Measurements from ENCODE around the gene SUFU.

The SUFU gene

DNA sequence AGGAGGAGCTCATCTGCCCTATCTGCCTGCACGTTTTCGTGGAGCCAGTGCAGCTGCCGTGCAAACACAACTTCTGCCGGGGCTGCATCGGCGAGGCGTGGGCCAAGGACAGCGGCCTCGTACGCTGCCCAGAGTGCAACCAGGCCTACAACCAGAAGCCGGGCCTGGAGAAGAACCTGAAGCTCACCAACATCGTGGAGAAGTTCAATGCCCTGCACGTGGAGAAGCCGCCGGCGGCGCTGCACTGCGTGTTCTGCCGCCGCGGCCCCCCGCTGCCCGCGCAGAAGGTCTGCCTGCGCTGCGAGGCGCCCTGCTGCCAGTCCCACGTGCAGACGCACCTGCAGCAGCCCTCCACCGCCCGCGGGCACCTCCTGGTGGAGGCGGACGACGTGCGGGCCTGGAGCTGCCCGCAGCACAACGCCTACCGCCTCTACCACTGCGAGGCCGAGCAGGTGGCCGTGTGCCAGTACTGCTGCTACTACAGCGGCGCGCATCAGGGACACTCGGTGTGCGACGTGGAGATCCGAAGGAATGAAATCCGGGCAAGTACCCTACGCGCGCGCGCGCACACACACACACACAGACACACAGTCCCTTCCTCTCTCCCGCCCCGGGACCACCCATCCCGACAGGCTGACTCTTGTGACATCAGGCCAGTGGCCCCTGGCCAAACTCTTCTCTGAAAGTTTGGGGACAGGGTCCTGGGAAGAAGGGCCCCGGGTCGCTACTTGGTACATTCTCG is 141.0 kb downstream of the SUFU start:
- DNase-seq (ENCODE audit: insufficient read length, low spot score) (no peak), FAIRE-seq (no peak)
- no peak for TF ChIP-seq POLR2AphosphoS5 (IDR thresholded peaks at IDR 0.05; ENCODE audit: low read depth, low read length)
- TF ChIP-seq POLR2A (IDR thresholded peaks at IDR 0.05; ENCODE audit: low read depth, low read length): no peak
- no peak for TF ChIP-seq SPI1 (IDR thresholded peaks at IDR 0.05; ENCODE audit: low read depth, low read length)
- TF ChIP-seq TAF1 (IDR thresholded peaks at IDR 0.05; ENCODE audit: low read depth, low read length): no peak
- TF ChIP-seq POU2F2 (IDR thresholded peaks at IDR 0.05; ENCODE audit: low read depth, low read length): no peak
- TF ChIP-seq PAX5 (IDR thresholded peaks at IDR 0.05; ENCODE audit: insufficient read depth, low read length, severe bottlenecking): no peak

DNA sequence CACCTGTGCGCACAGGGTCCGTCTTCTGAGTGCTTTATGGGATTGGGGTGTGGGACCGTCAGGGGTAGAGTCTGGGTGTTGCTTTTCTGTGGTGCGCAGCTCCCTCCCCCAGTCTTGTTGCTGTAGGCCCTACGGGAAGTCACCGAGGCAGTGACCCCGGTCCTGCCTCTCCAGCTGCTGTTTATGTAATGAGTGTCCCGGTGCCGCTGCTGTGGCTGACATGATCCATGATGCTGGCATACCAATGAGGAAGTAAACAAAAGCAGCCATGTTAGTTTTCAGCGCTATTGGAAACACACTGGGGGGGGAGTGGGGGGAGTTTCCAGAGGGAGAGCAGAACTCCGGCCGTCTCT is 141.6 kb downstream of the SUFU start:
- FAIRE-seq: no peak
- DNase-seq (ENCODE audit: insufficient read length, low spot score): no peak
- TF ChIP-seq TAF1 (IDR thresholded peaks at IDR 0.05; ENCODE audit: low read depth, low read length) (no peak), POLR2A (IDR thresholded peaks at IDR 0.05; ENCODE audit: low read depth, low read length) (0 out of 2 replicates have a peak, but pooled peaks have one; percentile 9)

DNA sequence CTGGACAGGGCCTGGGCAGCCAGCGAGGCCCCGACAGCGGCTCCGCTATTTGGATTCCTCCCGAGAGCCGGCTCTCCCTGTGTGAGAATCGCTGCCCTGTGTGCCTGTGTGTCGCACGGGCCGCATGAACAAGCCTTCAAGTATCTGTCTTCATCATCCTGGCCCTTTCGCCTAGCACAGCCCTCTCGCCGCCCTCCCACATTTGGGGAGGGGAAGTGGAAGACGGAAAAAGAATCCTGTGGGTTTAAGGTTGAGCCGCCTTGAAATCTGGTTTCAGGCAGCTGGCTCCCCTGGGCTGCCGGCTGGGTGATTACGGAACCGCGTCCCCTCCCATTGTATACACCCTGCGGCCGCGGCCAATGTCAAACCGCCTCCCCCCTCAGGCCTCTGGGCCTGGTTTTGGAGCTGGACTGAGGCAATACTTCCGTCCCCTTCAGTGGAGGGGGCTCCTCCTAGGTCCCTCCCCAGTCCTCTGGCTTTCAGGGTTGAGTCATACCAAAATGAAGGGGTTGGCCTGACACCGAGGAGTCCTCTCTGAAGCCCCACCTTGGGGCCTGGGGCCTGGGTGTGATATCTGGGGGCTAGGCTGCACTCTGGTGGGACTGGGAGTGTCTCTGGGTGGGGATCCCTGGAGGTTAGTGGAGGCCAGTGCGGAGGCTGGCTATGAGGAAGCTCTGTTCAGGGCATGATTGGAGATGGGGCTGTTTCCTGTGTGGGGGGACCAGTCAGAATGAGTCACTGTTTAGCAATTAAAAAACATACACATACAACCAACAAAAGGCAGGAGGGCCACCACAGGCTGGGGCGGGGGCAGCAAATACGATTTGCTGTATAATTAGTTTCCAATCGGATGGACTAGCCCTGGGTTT is 142.2 kb downstream of the SUFU start:
- peak; percentile 97 for FAIRE-seq
- no peak for DNase-seq (ENCODE audit: insufficient read length, low spot score)
- TF ChIP-seq TAF1 (IDR thresholded peaks at IDR 0.05; ENCODE audit: low read depth, low read length): peak; percentile 53
- TF ChIP-seq POLR2A (IDR thresholded peaks at IDR 0.05; ENCODE audit: low read depth, low read length): peak; percentile 74
- peak; percentile 62; the same call in 1 of the 2 replicates for TF ChIP-seq POLR2AphosphoS5 (IDR thresholded peaks at IDR 0.05; ENCODE audit: low read depth, low read length)
- peak; percentile 60 for TF ChIP-seq PAX5 (IDR thresholded peaks at IDR 0.05; ENCODE audit: insufficient read depth, low read length, severe bottlenecking)
- peak; percentile 38 for TF ChIP-seq POU2F2 (IDR thresholded peaks at IDR 0.05; ENCODE audit: low read depth, low read length)
- peak; percentile 83 for TF ChIP-seq SPI1 (IDR thresholded peaks at IDR 0.05; ENCODE audit: low read depth, low read length)

DNA sequence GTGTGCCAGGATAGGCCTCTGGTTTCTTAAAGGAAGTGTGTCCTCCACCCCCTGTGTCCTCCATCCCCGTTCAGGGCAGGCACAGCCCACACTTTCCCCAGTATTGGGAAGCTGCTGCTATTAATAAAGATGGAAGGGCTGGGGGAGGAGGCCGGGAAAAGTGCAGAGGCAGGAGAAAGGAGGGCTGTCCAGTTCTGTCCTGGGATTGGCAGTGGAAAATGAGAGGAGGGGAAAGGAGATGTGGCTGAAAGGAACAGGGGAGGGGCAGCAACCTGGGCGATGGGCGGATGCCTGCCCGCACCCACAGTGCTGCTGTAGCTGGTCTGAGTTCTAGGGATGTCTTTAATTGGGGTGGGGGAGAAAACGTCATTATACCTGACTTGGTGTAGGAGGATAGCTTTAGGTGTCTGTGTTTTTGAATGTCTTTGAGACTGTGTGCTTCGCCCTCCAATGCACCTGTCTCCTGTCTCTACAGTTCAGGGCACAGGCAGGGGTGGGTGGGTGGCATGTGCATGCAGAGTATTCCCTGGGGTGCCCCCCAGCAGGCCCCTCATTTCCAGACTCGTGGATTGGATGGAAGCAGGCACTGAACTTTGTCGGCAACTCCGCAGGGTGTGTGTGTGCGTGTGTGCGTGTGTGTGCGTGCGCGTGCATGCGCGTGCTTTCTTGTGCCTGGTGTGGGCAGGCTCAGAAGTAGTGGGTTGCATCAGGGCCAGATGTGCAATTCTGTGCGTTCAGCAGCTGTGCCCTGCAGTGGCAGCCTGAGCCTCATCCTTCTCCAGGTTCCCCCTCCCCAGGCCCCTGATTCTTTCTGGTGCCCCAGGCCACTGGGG is 143.1 kb downstream of the SUFU start:
- FAIRE-seq (peak; percentile 98), DNase-seq (ENCODE audit: insufficient read length, low spot score) (no peak)
- TF ChIP-seq PAX5 (IDR thresholded peaks at IDR 0.05; ENCODE audit: insufficient read depth, low read length, severe bottlenecking): no peak
- no peak for TF ChIP-seq POU2F2 (IDR thresholded peaks at IDR 0.05; ENCODE audit: low read depth, low read length)

DNA sequence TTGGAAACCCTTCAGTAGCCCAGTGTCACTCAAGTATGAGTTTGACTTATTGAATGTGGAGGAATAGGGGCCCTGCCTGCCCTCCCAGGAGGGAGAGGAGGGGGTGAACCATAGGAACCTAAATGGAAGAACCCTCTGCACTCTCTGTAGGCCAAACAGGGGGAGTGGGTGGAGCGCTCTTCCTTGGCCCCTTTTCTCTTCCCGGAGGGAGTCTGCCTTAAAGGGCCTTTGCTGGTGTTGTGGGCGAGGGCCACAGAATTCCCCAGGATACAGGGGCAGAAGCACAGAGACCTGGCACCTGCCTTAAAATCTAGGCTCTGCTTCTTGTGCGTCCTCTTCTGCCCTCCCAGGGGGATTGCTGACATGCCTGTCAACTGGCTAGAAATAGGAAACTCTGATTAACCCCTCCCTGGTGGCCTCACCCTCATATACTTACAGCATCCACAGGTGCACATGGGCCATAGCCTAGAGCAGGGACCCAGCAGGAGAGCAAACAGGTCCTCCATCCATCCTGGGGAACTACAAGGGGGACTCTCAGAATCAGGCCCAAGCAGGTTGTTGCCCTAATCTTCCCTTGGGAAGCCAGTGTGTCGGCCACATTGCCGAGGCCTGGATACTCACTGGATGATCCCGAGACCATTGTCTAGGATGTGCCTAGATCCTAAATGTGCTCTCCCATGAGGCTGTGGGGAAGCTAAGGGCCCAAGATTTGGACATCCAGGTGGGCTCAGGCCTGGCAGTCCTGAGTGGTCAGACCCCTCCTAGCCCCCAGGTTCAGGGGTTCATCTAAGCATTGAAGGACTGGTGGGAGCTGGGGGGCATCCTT is 143.9 kb downstream of the SUFU start:
- TF ChIP-seq POLR2A (IDR thresholded peaks at IDR 0.05; ENCODE audit: low read depth, low read length) (no peak), POU2F2 (IDR thresholded peaks at IDR 0.05; ENCODE audit: low read depth, low read length) (no peak), SPI1 (IDR thresholded peaks at IDR 0.05; ENCODE audit: low read depth, low read length) (no peak), POLR2AphosphoS5 (IDR thresholded peaks at IDR 0.05; ENCODE audit: low read depth, low read length) (no peak)
- FAIRE-seq: peak; percentile 16
- DNase-seq (ENCODE audit: insufficient read length, low spot score): no peak

DNA sequence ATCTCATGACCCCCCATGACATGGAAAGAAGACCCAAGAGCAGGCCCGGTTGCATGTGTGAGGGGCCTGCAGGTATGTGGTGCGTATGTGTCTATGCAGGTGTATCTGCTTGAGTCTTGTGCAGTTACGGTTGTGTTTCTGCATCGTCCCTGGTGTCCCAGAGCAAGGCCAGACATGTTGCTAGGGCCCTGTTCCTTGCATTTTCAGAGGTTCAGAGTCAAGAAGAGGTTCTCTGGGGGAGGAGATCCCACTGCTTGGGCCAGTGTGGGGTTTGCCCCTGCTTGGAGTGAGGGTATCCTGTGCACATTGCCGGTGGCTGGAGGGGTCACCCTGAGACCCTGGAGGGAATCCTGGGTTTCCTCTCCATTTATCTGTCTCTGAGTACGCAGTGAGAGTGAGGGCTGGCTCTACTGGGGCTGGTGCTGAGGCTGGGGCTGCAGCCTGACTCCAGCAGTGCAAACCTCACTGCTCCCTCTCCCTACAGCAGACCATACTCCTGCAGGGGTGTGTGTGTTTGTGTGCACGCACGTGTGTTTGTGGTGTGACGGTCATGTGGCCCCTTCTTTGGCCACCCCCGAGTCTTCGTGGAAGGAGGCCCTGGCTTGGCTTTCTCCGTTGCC is 144.6 kb downstream of the SUFU start:
- TF ChIP-seq TAF1 (IDR thresholded peaks at IDR 0.05; ENCODE audit: low read depth, low read length) (no peak), POLR2A (IDR thresholded peaks at IDR 0.05; ENCODE audit: low read depth, low read length) (no peak; the same call in 1 of the 2 replicates), POU2F2 (IDR thresholded peaks at IDR 0.05; ENCODE audit: low read depth, low read length) (no peak), POLR2AphosphoS5 (IDR thresholded peaks at IDR 0.05; ENCODE audit: low read depth, low read length) (no peak), PAX5 (IDR thresholded peaks at IDR 0.05; ENCODE audit: insufficient read depth, low read length, severe bottlenecking) (no peak), SPI1 (IDR thresholded peaks at IDR 0.05; ENCODE audit: low read depth, low read length) (no peak)
- DNase-seq (ENCODE audit: insufficient read length, low spot score) (no peak), FAIRE-seq (peak; percentile 45)

DNA sequence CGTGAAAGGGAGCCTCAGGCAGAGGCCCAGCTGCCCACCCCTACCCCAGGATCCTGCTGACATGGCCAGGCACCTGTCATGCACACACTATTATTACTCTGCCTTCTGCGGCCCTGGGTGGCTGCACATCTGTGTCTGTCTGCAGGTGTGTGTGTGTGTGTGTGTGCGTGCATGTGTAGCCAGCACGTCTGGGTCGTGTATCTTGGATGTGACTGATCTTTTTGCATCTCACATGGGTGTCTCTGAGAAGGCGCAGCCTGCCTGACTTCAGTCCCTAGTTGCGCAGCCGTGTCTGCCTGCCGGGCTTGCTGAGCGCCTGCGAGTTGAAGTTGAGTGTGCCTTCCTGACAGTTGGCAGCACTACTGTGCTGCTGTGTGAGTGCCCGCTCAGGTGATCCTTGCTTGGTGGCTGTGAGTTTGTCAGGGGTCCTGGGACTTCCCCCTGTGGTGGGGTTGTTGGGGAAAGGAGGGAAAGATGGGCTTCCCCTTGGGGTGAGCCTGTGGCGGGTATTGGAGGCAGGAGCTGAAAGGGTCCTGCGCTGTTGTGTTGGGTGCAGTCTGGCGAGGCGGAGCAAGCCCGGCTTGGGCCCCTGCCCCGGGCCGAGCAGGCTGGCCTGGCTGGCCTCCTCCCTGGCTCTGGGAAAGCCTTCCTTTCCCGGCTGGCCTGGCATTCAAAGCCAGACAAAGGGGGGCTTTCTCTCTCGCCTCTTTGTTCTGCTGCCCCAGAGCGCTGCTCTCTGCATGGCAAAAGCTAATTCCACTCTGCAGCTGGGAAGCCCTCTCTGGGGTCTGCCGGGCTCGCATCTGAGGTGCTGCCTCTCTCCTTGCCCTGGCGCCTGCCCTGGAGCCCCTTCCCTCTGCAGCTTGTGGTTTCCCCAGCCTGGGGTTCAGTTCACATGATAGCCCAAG is 145.4 kb downstream of the SUFU start:
- TF ChIP-seq SPI1 (IDR thresholded peaks at IDR 0.05; ENCODE audit: low read depth, low read length) (no peak), PAX5 (IDR thresholded peaks at IDR 0.05; ENCODE audit: insufficient read depth, low read length, severe bottlenecking) (no peak), POLR2A (IDR thresholded peaks at IDR 0.05; ENCODE audit: low read depth, low read length) (no peak), POU2F2 (IDR thresholded peaks at IDR 0.05; ENCODE audit: low read depth, low read length) (no peak), POLR2AphosphoS5 (IDR thresholded peaks at IDR 0.05; ENCODE audit: low read depth, low read length) (no peak), TAF1 (IDR thresholded peaks at IDR 0.05; ENCODE audit: low read depth, low read length) (no peak)
- FAIRE-seq (peak; percentile 81), DNase-seq (ENCODE audit: insufficient read length, low spot score) (no peak)

Data from GM12891 (cell line).